ENCODE results near the gene TBC1D21.
"Not testable (repeated sequence)": the region's sequence is repeated elsewhere in the genome, so short reads cannot be mapped to it uniquely, and the experiment has no call there.

The TBC1D21 gene

GRCh38 chr15:73931441-73931840, 58.1 kb downstream of the TBC1D21 start:
- DNase-seq = no peak

- DNase-seq = no peak
These were observed 59.2 kb downstream of the TBC1D21 start for GRCh38 chr15:73932381-73933191.

GRCh38 chr15:73934281-73934680, 60.9 kb downstream of the TBC1D21 start:
- DNase-seq = no peak

- no peak for DNase-seq
These were observed 62.2 kb downstream of the TBC1D21 start for GRCh38 chr15:73935547-73935946.

- DNase-seq = no peak
These were observed 62.8 kb downstream of the TBC1D21 start for GRCh38 chr15:73936181-73936580.

GRCh38 chr15:73936588-73937290, 63.4 kb downstream of the TBC1D21 start:
- no peak for DNase-seq

- no peak for DNase-seq
These were observed 63.9 kb downstream of the TBC1D21 start for GRCh38 chr15:73937296-73937695.

- no peak for DNase-seq
These were observed 64.4 kb downstream of the TBC1D21 start for GRCh38 chr15:73937726-73938125.

- not testable (repeated sequence) for DNase-seq
These were observed 65.2 kb downstream of the TBC1D21 start for GRCh38 chr15:73938516-73938915.
